Breast epithelium (tissue), 3 donors: ENCODE results near the gene DMD.

Experiments
- POLR2AphosphoS5 ChIP-seq, 3 donors: sonication (generic); formaldehyde crosslinking; IDR thresholded peaks; one replicate each; pipeline ENCODE4 v1.6.1; 2017; ENCODE audit warnings: antibody characterized with exemption in 3 of 3
- TF ChIP-seq, protein P1 (sequence below), 3 donors: fragments of 450-650 bp; IDR thresholded peaks; one replicate each; pipeline ENCODE4 v1.5.1; 2016 to 2017; ENCODE audit warnings: antibody characterized with exemption in 3 of 3, mild to moderate bottlenecking in 3 of 3, moderate library complexity in 3 of 3

DNA sequence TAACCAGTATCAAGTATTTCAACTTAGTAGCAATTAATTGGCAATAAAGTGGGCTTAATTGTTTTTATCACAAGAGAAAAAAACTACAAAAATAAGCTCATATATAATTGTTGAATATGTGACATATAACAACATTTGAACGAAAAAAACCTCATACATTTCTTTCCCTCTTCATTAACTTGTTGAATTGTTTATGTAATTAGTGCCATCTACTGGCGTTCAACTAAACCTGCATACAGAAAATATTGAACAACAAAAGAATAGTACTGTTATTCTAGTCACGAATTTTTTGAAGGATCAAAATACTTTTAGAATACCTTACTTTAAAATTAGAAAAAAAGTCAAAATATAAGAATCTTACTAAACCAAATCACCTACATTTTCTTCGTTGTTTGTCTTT lies 1553.0 kb downstream of the DMD start:
- TF ChIP-seq, protein P1, sequence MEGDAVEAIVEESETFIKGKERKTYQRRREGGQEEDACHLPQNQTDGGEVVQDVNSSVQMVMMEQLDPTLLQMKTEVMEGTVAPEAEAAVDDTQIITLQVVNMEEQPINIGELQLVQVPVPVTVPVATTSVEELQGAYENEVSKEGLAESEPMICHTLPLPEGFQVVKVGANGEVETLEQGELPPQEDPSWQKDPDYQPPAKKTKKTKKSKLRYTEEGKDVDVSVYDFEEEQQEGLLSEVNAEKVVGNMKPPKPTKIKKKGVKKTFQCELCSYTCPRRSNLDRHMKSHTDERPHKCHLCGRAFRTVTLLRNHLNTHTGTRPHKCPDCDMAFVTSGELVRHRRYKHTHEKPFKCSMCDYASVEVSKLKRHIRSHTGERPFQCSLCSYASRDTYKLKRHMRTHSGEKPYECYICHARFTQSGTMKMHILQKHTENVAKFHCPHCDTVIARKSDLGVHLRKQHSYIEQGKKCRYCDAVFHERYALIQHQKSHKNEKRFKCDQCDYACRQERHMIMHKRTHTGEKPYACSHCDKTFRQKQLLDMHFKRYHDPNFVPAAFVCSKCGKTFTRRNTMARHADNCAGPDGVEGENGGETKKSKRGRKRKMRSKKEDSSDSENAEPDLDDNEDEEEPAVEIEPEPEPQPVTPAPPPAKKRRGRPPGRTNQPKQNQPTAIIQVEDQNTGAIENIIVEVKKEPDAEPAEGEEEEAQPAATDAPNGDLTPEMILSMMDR (IDR thresholded peaks at IDR 0.05), result peak in 2 of 3 donors; percentile 24 to 61
- no peak for TF ChIP-seq POLR2AphosphoS5 (IDR thresholded peaks at IDR 0.05)
